Epithelial cell of esophagus (primary cell): Measurements from ENCODE around the gene UPP2.

Experiments
- DNase-seq: peaks from one replicate; pipeline ENCODE4 v3.0.0; 2010; ENCODE audit warnings: low read depth
- H3K4me3 ChIP-seq: 2 replicates; pipeline ENCODE4 v1.5.1; 2011; ENCODE audit warnings: mild to moderate bottlenecking, low read length, control low read depth
- TF ChIP-seq, protein P1 (sequence below): IDR thresholded peaks from 2 replicates; pipeline ENCODE4 v1.5.1; 2011; ENCODE audit warnings: low read depth, mild to moderate bottlenecking, low read length, control low read depth, inconsistent platforms; ENCODE audit not compliant: insufficient read depth; ENCODE audit errors: missing control alignments

UPP2 gene

DNA sequence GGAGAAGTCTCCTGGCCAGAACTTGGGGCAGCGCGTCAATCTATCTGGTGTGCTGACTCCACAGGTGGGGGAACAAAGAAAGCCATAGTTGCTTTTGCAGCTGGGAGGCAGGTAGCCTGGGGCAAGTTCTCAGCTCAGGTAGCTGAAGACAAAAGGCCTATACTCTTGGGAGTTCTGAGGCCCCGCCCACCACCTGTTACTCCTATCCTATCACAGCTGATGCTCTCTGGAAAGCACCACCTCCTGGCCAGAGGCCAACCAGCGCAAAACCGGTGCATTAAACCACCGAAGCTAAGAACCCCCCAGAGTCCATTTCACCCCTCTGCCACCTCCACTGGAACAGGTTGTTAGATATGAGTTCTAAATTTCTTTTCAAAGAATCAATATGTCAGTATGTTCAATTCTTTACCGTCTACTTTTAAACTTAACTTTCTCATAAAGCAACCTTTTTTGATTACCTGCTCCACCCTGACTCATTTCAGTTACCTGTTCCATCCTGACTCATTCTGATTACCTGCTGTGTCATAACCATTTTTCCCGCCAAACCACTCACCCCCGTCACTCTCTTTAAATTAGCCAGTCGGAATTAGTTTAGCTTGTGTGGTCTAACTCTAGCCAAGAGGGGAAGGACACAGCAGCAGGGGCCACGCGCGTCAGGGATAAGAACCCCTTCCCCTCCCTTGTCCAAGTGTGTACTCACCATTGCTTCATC, 43.4 kb downstream of the UPP2 start:
- H3K4me3 ChIP-seq, result no peak overlapping the region
- peak; percentile 71 for DNase-seq
- TF ChIP-seq, protein P1, sequence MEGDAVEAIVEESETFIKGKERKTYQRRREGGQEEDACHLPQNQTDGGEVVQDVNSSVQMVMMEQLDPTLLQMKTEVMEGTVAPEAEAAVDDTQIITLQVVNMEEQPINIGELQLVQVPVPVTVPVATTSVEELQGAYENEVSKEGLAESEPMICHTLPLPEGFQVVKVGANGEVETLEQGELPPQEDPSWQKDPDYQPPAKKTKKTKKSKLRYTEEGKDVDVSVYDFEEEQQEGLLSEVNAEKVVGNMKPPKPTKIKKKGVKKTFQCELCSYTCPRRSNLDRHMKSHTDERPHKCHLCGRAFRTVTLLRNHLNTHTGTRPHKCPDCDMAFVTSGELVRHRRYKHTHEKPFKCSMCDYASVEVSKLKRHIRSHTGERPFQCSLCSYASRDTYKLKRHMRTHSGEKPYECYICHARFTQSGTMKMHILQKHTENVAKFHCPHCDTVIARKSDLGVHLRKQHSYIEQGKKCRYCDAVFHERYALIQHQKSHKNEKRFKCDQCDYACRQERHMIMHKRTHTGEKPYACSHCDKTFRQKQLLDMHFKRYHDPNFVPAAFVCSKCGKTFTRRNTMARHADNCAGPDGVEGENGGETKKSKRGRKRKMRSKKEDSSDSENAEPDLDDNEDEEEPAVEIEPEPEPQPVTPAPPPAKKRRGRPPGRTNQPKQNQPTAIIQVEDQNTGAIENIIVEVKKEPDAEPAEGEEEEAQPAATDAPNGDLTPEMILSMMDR, result no peak

DNA sequence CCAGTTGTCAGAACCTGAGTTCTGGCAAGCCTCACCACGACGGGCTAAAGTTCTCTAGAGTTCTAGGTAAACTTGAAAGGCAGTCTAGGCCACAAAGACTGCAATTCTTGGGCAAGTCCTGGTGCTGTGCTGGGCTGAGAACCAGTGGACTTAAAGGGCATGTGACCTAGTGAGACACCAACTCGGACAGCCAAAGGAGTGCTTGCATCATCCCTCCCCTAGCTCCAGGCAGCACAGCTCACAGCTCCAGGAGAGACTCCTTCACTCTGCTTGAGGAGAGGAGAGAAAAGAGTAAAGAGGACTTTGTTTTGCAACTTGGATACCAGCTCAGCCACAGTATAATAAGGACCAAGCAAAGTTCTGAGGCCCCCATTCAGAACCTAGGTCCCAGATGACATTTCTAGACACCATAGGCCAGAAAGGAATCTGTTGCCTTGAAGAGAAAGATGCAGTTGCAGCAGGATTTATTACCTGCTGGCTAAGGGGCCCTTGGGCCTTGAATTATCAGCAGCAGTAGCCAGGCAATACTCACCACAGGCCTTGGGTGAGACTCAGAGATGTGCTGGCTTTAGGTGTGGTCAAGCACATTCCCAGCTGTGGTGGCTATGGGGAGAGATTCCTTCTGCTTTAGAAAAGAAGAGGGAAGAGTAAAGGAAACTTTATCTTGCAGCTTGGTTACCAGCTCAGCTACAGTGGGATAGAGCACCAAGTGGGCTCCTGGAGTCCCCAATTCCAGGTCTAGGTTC, 51.8 kb downstream of the UPP2 start:
- DNase-seq, result no peak
- no peak overlapping the region for H3K4me3 ChIP-seq
- TF ChIP-seq, protein P1, result no peak

DNA sequence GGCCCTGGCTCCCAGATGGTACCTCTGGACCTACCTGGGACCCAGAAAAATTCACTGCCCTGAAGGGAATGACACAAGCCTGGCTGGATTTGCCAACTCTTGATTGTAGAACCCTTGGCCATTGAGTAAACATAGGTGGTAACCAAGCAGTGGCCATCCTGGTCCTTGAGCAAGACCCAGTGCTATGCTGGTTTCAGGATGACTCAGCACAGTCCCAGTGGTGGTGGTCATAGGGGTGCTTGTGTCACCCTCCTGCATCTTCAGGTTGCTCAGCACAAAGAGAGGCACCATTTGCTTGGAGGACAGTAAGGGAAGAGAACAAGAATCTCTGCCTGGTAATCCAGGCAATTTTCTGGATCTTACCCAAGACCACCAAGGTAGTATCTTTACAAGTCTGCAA, 52.9 kb downstream of the UPP2 start:
- no peak for DNase-seq
- no peak overlapping the region for H3K4me3 ChIP-seq
- TF ChIP-seq, protein P1, result no peak

DNA sequence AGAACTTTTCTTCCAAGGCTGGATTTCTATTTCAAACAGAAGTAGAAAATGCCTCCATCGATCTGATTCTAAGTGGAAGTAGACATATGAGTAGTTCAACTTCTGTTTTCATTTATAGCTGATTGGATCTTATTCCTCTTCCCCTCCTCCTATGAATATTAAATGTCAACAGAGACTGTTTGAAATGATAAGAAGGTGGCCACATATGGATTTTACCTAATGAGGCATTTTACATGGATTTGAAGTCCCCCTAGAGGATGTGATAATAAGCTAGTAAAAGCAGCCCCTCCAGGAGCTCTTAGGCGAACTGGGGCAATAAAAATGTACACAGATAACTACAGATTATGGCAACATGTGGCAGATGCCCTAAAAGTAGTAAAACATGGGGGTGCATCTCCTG, 71.0 kb downstream of the UPP2 start:
- TF ChIP-seq, protein P1, result no peak
- no peak for DNase-seq
- no peak overlapping the region for H3K4me3 ChIP-seq

DNA sequence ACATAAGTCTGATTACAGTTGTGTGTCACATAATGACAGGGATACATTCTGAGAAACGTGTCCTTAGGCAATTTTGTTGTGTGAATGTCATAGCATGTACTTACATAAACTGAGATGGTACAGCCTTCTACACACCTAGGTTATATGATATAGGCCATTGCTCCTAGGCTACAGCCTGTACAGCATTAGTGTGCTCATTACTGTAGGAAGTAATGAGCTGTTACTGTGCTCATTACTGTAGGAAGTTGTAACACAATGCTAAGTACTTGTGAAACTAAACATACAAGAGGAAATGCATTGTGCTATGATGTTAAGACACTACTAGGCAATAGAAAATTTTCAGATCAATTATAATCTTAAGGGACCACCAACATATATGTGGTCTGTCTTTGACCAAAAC, 72.8 kb downstream of the UPP2 start:
- TF ChIP-seq, protein P1, result no peak
- DNase-seq, result no peak
- no peak overlapping the region for H3K4me3 ChIP-seq

DNA sequence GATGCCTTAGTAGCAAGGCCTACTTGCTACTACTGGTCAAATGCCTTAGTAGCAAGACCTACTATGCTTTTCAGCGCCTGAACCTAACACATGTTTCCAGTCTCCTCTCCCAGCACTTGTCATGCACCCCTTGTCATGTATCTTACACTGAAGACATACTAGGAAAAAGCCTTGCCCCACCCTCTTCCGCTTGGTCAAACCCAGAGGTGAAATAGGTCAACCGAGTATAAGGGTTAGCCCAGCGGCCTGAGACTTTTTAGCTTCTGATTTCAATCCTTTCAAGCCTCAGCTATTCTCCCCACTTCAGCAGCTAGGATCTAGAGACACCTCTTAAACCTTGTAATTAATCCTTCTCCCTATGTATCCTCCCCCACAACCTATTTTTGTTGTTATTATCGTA, 73.3 kb downstream of the UPP2 start:
- DNase-seq, result no peak
- TF ChIP-seq, protein P1, result no peak
- no peak overlapping the region for H3K4me3 ChIP-seq
